Measurements from ENCODE around the gene RBM38.

The RBM38 gene

GRCh38 chr20:57386762-57387161 is 4.4 kb upstream of the RBM38 start:
- H3K4me3 ChIP-seq (ENCODE audit: low read depth, low read length): no peak overlapping the region
- no peak for TF ChIP-seq CTCF (IDR thresholded peaks at IDR 0.05; ENCODE audit: low read depth, low read length)

- no peak for TF ChIP-seq CTCF (IDR thresholded peaks at IDR 0.05; ENCODE audit: low read depth, low read length)
- H3K4me3 ChIP-seq (ENCODE audit: low read depth, low read length): no peak overlapping the region
These were observed 3.7 kb upstream of the RBM38 start for GRCh38 chr20:57387463-57387862.

GRCh38 chr20:57387945-57388371 is 3.2 kb upstream of the RBM38 start:
- no peak overlapping the region for H3K4me3 ChIP-seq (ENCODE audit: low read depth, low read length)
- TF ChIP-seq CTCF (IDR thresholded peaks at IDR 0.05; ENCODE audit: low read depth, low read length): no peak

- TF ChIP-seq CTCF (IDR thresholded peaks at IDR 0.05; ENCODE audit: low read depth, low read length): peak; percentile 17; the same call in 1 of the 2 replicates
- no peak overlapping the region for H3K4me3 ChIP-seq (ENCODE audit: low read depth, low read length)
These were observed 2.1 kb upstream of the RBM38 start for GRCh38 chr20:57388953-57389694.

- TF ChIP-seq CTCF (IDR thresholded peaks at IDR 0.05; ENCODE audit: low read depth, low read length): no peak
- H3K4me3 ChIP-seq (ENCODE audit: low read depth, low read length): no peak overlapping the region
These were observed 1.2 kb upstream of the RBM38 start for GRCh38 chr20:57389695-57390603.

- no peak for TF ChIP-seq CTCF (IDR thresholded peaks at IDR 0.05; ENCODE audit: low read depth, low read length)
- peak overlapping the region; percentile 69 for H3K4me3 ChIP-seq (ENCODE audit: low read depth, low read length)
These were observed 474 bp downstream of the RBM38 start for GRCh38 chr20:57391439-57392301.

Data from WI38 (cell line).